ENCODE data around the gene RPS19.
A peak's percentile ranks its signal among the peaks of the same experiment; 100 is the strongest.

The RPS19 gene

GRCh38 chr19:41859618-41860418 is at the start of gene RPS19:
Gene RPS19, plus strand, starts transcription at chr19:41860255. Its CDS starts 520 bp downstream, at chr19:41860775.
- no peak for TF ChIP-seq ZNF274 (IDR thresholded peaks at IDR 0.05; ENCODE audit: low read depth, low read length)

GRCh38 chr19:41810301-41810700 is 49.8 kb upstream of the RPS19 start:
- H3K4me3 ChIP-seq (ENCODE audit: low read length), result no peak overlapping the region
- TF ChIP-seq ZNF274 (IDR thresholded peaks at IDR 0.05; ENCODE audit: low read depth, low read length), result no peak

More at GRCh38 chr19:41859618-41860418, at the start of gene RPS19:
- peak within 1 kb of the TSS; percentile 92 for H3K4me3 ChIP-seq (ENCODE audit: low read length)

GRCh38 chr19:41811036-41811435 is 49.0 kb upstream of the RPS19 start:
- no peak for TF ChIP-seq ZNF274 (IDR thresholded peaks at IDR 0.05; ENCODE audit: low read depth, low read length)
- H3K4me3 ChIP-seq (ENCODE audit: low read length), result no peak overlapping the region

- TF ChIP-seq ZNF274 (IDR thresholded peaks at IDR 0.05; ENCODE audit: low read depth, low read length), result no peak
- H3K4me3 ChIP-seq (ENCODE audit: low read length), result no peak overlapping the region
Measured at GRCh38 chr19:41811981-41812380, 48.1 kb upstream of the RPS19 start.

- no peak for TF ChIP-seq ZNF274 (IDR thresholded peaks at IDR 0.05; ENCODE audit: low read depth, low read length)
- no peak overlapping the region for H3K4me3 ChIP-seq (ENCODE audit: low read length)
Measured at GRCh38 chr19:41813911-41814310, 46.1 kb upstream of the RPS19 start.

- no peak for TF ChIP-seq ZNF274 (IDR thresholded peaks at IDR 0.05; ENCODE audit: low read depth, low read length)
- no peak overlapping the region for H3K4me3 ChIP-seq (ENCODE audit: low read length)
Measured at GRCh38 chr19:41815301-41815700, 44.8 kb upstream of the RPS19 start.

- no peak overlapping the region for H3K4me3 ChIP-seq (ENCODE audit: low read length)
- TF ChIP-seq ZNF274 (IDR thresholded peaks at IDR 0.05; ENCODE audit: low read depth, low read length), result no peak
Measured at GRCh38 chr19:41816761-41817160, 43.3 kb upstream of the RPS19 start.

GRCh38 chr19:41821003-41821735 is 38.9 kb upstream of the RPS19 start:
- H3K4me3 ChIP-seq (ENCODE audit: low read length), result no peak overlapping the region
- no peak for TF ChIP-seq ZNF274 (IDR thresholded peaks at IDR 0.05; ENCODE audit: low read depth, low read length)

- H3K4me3 ChIP-seq (ENCODE audit: low read length), result no peak overlapping the region
- TF ChIP-seq ZNF274 (IDR thresholded peaks at IDR 0.05; ENCODE audit: low read depth, low read length), result no peak
Measured at GRCh38 chr19:41837981-41838708, 21.9 kb upstream of the RPS19 start.

- no peak overlapping the region for H3K4me3 ChIP-seq (ENCODE audit: low read length)
- TF ChIP-seq ZNF274 (IDR thresholded peaks at IDR 0.05; ENCODE audit: low read depth, low read length), result no peak
Measured at GRCh38 chr19:41839211-41839610, 20.8 kb upstream of the RPS19 start.

GRCh38 chr19:41843371-41843770 is 16.7 kb upstream of the RPS19 start:
- H3K4me3 ChIP-seq (ENCODE audit: low read length), result no peak overlapping the region
- TF ChIP-seq ZNF274 (IDR thresholded peaks at IDR 0.05; ENCODE audit: low read depth, low read length), result no peak

- H3K4me3 ChIP-seq (ENCODE audit: low read length), result no peak within 1 kb of the TSS
- TF ChIP-seq ZNF274 (IDR thresholded peaks at IDR 0.05; ENCODE audit: low read depth, low read length), result no peak
Measured at GRCh38 chr19:41844601-41845000, 15.5 kb upstream of the RPS19 start, which contains the start of gene LYPD4. Gene LYPD4, minus strand, starts transcription at chr19:41844683. Its CDS starts 5,398 bp downstream, at chr19:41839285.

- TF ChIP-seq ZNF274 (IDR thresholded peaks at IDR 0.05; ENCODE audit: low read depth, low read length), result no peak
- H3K4me3 ChIP-seq (ENCODE audit: low read length), result no peak within 1 kb of the TSS
Measured at GRCh38 chr19:41845001-41845050, 15.2 kb upstream of the RPS19 start, which contains the start of gene DMRTC2. Gene DMRTC2, plus strand, starts transcription at chr19:41845042. Its CDS starts 2,387 bp downstream, at chr19:41847429.

GRCh38 chr19:41845051-41845590 is 14.9 kb upstream of the RPS19 start:
- TF ChIP-seq ZNF274 (IDR thresholded peaks at IDR 0.05; ENCODE audit: low read depth, low read length), result no peak

More at GRCh38 chr19:41845051-41845590, 14.9 kb upstream of the RPS19 start:
- no peak overlapping the region for H3K4me3 ChIP-seq (ENCODE audit: low read length)

Measured in GM08714 (cell line).